ENCODE measurements around the gene NACC2.

Gene NACC2

DNA sequence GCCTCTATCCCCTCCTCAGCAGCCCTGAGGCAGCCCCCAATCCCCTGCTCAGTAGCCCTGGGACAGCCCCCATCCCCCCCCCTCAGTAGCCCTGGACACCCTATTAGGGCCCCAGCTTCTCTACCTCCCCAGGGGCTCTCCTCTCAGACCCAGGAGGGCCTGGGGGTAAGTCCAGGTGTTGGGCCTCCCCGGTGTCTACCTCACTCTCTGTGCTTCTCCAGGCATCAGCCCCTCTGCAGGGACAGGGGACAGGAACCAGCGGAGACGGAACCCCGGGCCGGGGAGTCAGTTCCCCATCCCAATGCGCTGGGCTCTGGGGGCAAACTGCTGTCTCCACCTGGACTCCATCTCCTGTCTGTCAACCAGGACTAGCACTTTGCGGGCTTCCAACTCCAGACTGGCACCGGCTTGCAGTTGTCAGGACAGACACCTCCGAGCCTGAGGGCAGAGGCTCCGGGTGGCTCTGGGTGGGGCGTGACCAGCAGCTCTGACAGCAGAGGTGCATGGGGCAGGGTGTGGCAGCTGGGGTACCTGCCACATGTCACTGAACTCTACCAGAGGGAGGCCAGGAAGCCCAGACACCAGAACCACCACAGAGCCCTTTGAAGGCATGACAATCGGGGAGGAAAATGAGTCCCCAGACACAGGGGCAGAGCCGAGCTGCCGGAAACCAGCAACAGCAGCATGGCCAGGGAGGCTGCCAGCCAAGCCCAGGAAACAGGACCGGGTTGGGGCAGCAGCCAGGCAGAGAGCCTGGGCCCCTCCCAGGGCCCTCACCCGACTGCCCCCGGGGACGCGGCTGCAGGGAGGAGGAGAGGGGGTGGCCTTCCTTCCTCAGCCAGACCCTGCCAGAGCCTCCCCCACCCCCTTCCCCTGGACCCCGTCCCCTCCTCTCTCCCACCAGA lies 116.2 kb downstream of the NACC2 start:
- TF ChIP-seq RARB (CRISPR knock-in tag; IDR thresholded peaks at IDR 0.05) (no peak), ISL1 (CRISPR knock-in tag; IDR thresholded peaks at IDR 0.05) (no peak), ARNTL (CRISPR knock-in tag; IDR thresholded peaks at IDR 0.05; ENCODE audit: borderline replicate concordance, low read depth) (no peak), BACH2 (CRISPR knock-in tag; IDR thresholded peaks at IDR 0.05; ENCODE audit: borderline replicate concordance) (no peak), ZC3H10 (CRISPR knock-in tag; IDR thresholded peaks at IDR 0.05) (no peak)
- ATAC-seq: peak; percentile 55

DNA sequence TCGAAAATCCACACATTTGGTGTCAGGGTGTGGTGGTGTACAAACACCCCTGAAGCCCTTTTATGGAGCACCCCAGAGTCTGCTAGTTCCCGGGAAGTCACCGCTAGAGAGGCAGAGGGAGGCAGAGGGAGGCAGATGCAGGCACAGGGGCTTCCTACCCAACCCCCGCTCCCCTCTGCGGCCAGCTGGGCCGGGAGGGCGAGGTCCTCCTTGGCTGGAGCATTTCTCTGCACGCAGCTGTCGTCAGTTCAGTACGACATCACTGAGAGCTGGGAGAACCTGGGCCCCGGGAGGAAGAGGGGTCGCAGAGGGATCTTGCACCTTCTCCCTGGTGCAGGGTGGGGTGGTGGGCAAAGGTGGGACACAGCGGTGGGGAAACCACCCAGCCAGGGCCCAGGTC lies 118.1 kb downstream of the NACC2 start:
- no peak for TF ChIP-seq GLIS3 (CRISPR knock-in tag; IDR thresholded peaks at IDR 0.05)
- TF ChIP-seq ISL1 (CRISPR knock-in tag; IDR thresholded peaks at IDR 0.05): no peak
- TF ChIP-seq PPARA (CRISPR knock-in tag; IDR thresholded peaks at IDR 0.05; ENCODE audit: borderline replicate concordance): no peak
- TF ChIP-seq, protein P1, sequence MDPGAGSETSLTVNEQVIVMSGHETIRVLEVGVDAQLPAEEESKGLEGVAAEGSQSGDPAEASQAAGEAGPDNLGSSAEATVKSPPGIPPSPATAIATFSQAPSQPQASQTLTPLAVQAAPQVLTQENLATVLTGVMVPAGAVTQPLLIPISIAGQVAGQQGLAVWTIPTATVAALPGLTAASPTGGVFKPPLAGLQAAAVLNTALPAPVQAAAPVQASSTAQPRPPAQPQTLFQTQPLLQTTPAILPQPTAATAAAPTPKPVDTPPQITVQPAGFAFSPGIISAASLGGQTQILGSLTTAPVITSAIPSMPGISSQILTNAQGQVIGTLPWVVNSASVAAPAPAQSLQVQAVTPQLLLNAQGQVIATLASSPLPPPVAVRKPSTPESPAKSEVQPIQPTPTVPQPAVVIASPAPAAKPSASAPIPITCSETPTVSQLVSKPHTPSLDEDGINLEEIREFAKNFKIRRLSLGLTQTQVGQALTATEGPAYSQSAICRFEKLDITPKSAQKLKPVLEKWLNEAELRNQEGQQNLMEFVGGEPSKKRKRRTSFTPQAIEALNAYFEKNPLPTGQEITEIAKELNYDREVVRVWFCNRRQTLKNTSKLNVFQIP (CRISPR knock-in tag; IDR thresholded peaks at IDR 0.05; ENCODE audit: borderline replicate concordance, low read depth): no peak
- no peak for TF ChIP-seq ZNF70 (CRISPR knock-in tag; IDR thresholded peaks at IDR 0.05)
- no peak for TF ChIP-seq TCF4 (CRISPR knock-in tag; IDR thresholded peaks at IDR 0.05; ENCODE audit: borderline replicate concordance)
- TF ChIP-seq, protein P2, sequence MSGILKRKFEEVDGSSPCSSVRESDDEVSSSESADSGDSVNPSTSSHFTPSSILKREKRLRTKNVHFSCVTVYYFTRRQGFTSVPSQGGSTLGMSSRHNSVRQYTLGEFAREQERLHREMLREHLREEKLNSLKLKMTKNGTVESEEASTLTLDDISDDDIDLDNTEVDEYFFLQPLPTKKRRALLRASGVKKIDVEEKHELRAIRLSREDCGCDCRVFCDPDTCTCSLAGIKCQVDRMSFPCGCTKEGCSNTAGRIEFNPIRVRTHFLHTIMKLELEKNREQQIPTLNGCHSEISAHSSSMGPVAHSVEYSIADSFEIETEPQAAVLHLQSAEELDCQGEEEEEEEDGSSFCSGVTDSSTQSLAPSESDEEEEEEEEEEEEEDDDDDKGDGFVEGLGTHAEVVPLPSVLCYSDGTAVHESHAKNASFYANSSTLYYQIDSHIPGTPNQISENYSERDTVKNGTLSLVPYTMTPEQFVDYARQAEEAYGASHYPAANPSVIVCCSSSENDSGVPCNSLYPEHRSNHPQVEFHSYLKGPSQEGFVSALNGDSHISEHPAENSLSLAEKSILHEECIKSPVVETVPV (CRISPR knock-in tag; IDR thresholded peaks at IDR 0.05): no peak
- no peak for ATAC-seq

DNA sequence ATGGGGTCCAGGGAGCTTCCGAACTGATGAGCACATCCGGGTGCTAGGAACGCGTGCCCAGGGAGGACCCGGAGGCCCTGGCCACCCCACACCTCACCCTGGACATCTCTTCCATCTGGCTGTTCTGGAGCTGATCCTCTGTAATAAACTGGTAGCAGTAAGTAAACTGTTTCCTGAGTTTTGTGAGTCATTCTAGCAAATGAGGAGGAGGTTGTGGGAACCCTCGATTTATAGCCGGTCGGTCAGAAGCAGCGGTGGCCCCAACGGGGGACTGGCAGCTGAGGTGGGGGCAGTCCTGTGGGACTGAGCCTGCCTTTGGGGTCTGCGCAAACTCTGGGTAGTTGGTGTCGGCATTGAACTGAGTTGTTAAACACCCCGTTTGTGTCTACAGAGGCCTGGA lies 118.6 kb downstream of the NACC2 start:
- TF ChIP-seq SNAI2 (CRISPR knock-in tag; IDR thresholded peaks at IDR 0.05): no peak
- TF ChIP-seq TCF4 (CRISPR knock-in tag; IDR thresholded peaks at IDR 0.05; ENCODE audit: borderline replicate concordance): no peak
- TF ChIP-seq ZNF565 (CRISPR knock-in tag; conservative IDR thresholded peaks at IDR 0.05; ENCODE audit: low read depth): no peak
- no peak for TF ChIP-seq GLIS3 (CRISPR knock-in tag; IDR thresholded peaks at IDR 0.05)
- TF ChIP-seq ISL1 (CRISPR knock-in tag; IDR thresholded peaks at IDR 0.05): no peak
- TF ChIP-seq ZFP3 (CRISPR knock-in tag; IDR thresholded peaks at IDR 0.05): no peak
- no peak for TF ChIP-seq OSR1 (CRISPR knock-in tag; IDR thresholded peaks at IDR 0.05)
- no peak for TF ChIP-seq ZC3H10 (CRISPR knock-in tag; IDR thresholded peaks at IDR 0.05)
- TF ChIP-seq, protein P3, sequence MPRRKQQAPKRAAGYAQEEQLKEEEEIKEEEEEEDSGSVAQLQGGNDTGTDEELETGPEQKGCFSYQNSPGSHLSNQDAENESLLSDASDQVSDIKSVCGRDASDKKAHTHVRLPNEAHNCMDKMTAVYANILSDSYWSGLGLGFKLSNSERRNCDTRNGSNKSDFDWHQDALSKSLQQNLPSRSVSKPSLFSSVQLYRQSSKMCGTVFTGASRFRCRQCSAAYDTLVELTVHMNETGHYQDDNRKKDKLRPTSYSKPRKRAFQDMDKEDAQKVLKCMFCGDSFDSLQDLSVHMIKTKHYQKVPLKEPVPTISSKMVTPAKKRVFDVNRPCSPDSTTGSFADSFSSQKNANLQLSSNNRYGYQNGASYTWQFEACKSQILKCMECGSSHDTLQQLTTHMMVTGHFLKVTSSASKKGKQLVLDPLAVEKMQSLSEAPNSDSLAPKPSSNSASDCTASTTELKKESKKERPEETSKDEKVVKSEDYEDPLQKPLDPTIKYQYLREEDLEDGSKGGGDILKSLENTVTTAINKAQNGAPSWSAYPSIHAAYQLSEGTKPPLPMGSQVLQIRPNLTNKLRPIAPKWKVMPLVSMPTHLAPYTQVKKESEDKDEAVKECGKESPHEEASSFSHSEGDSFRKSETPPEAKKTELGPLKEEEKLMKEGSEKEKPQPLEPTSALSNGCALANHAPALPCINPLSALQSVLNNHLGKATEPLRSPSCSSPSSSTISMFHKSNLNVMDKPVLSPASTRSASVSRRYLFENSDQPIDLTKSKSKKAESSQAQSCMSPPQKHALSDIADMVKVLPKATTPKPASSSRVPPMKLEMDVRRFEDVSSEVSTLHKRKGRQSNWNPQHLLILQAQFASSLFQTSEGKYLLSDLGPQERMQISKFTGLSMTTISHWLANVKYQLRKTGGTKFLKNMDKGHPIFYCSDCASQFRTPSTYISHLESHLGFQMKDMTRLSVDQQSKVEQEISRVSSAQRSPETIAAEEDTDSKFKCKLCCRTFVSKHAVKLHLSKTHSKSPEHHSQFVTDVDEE (CRISPR knock-in tag; IDR thresholded peaks at IDR 0.05): no peak
- no peak for TF ChIP-seq ZNF70 (CRISPR knock-in tag; IDR thresholded peaks at IDR 0.05)
- TF ChIP-seq, protein P2 (CRISPR knock-in tag; IDR thresholded peaks at IDR 0.05): no peak
- no peak for ATAC-seq

DNA sequence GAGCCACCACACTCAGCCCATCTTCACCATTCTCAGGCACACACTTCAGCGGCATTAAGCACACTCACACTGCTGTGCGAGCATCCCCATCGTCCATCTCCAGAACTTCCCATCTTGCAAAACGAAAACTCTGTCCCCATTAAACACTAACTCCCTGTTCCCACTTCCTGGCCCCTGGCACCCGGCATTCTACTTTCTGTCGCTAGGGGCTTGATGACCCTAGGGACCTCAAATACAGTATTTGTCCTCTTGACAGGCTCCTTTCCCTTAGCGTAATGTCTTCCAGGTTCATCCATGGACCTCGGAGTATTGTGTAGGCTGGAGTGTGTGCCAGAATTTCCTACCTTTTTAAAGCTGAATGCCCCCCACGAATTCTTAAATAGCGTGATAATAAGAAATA lies 119.3 kb downstream of the NACC2 start:
- no peak for TF ChIP-seq TOX (CRISPR knock-in tag; IDR thresholded peaks at IDR 0.05; ENCODE audit: borderline replicate concordance)
- TF ChIP-seq BACH2 (CRISPR knock-in tag; IDR thresholded peaks at IDR 0.05; ENCODE audit: borderline replicate concordance): no peak
- no peak for TF ChIP-seq OSR1 (CRISPR knock-in tag; IDR thresholded peaks at IDR 0.05)
- TF ChIP-seq, protein P4, sequence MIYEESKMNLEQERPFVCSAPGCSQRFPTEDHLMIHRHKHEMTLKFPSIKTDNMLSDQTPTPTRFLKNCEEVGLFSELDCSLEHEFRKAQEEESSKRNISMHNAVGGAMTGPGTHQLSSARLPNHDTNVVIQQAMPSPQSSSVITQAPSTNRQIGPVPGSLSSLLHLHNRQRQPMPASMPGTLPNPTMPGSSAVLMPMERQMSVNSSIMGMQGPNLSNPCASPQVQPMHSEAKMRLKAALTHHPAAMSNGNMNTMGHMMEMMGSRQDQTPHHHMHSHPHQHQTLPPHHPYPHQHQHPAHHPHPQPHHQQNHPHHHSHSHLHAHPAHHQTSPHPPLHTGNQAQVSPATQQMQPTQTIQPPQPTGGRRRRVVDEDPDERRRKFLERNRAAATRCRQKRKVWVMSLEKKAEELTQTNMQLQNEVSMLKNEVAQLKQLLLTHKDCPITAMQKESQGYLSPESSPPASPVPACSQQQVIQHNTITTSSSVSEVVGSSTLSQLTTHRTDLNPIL (CRISPR knock-in tag; IDR thresholded peaks at IDR 0.05; ENCODE audit: low read depth): no peak
- TF ChIP-seq, protein P5, sequence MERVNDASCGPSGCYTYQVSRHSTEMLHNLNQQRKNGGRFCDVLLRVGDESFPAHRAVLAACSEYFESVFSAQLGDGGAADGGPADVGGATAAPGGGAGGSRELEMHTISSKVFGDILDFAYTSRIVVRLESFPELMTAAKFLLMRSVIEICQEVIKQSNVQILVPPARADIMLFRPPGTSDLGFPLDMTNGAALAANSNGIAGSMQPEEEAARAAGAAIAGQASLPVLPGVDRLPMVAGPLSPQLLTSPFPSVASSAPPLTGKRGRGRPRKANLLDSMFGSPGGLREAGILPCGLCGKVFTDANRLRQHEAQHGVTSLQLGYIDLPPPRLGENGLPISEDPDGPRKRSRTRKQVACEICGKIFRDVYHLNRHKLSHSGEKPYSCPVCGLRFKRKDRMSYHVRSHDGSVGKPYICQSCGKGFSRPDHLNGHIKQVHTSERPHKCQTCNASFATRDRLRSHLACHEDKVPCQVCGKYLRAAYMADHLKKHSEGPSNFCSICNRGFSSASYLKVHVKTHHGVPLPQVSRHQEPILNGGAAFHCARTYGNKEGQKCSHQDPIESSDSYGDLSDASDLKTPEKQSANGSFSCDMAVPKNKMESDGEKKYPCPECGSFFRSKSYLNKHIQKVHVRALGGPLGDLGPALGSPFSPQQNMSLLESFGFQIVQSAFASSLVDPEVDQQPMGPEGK (CRISPR knock-in tag; IDR thresholded peaks at IDR 0.05; ENCODE audit: borderline replicate concordance): no peak
- TF ChIP-seq SNAI2 (CRISPR knock-in tag; IDR thresholded peaks at IDR 0.05): no peak
- no peak for TF ChIP-seq CSDC2 (CRISPR knock-in tag; IDR thresholded peaks at IDR 0.05)
- no peak for TF ChIP-seq RARB (CRISPR knock-in tag; IDR thresholded peaks at IDR 0.05)
- no peak for TF ChIP-seq ZNF8 (CRISPR knock-in tag; IDR thresholded peaks at IDR 0.05)
- TF ChIP-seq GLIS3 (CRISPR knock-in tag; IDR thresholded peaks at IDR 0.05): no peak
- TF ChIP-seq PPARA (CRISPR knock-in tag; IDR thresholded peaks at IDR 0.05; ENCODE audit: borderline replicate concordance): no peak
- TF ChIP-seq ARNTL (CRISPR knock-in tag; IDR thresholded peaks at IDR 0.05; ENCODE audit: borderline replicate concordance, low read depth): no peak
- no peak for ATAC-seq
